Measurements from ENCODE around the gene TBRG4. TPM values are rescaled to one million over a fixed set of nuclear protein-coding genes. Genes with fewer than 3 reads are reported as not detected.

Gene TBRG4
- total RNA-seq, 1 donor from 2014 or later: 71.2 TPM

DNA sequence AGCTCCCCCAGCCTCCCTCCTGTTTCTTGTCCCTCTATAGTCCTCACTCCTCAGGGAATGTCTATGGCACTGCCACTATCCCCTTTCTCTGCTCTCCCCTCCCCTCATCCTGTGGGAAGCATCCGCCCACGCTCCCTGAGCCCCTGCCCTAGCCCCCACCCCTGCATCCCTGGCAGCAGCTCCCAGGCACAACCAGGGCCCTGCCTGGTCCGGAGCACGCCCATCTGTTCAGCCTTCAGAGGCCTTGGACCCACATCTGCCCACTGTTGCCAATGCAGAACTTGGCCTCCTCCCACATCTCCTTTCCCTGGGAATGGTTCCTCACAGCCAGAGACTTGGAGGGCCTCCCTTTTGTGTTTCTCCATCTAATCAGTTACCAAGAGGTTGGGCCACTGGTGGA lies 20.4 kb upstream of the TBRG4 start:
- Histone ChIP-seq H3K27me3 (no peaks in the 10 kb centered on the region), H3K36me3 (no peaks in the 10 kb centered on the region), H3K27ac (no peak overlapping the region), H3K9me3 (no peaks in the 10 kb centered on the region), H3K4me1 (no peaks in the 10 kb centered on the region), H3K4me3 (no peak overlapping the region)
- TF ChIP-seq, protein P1, sequence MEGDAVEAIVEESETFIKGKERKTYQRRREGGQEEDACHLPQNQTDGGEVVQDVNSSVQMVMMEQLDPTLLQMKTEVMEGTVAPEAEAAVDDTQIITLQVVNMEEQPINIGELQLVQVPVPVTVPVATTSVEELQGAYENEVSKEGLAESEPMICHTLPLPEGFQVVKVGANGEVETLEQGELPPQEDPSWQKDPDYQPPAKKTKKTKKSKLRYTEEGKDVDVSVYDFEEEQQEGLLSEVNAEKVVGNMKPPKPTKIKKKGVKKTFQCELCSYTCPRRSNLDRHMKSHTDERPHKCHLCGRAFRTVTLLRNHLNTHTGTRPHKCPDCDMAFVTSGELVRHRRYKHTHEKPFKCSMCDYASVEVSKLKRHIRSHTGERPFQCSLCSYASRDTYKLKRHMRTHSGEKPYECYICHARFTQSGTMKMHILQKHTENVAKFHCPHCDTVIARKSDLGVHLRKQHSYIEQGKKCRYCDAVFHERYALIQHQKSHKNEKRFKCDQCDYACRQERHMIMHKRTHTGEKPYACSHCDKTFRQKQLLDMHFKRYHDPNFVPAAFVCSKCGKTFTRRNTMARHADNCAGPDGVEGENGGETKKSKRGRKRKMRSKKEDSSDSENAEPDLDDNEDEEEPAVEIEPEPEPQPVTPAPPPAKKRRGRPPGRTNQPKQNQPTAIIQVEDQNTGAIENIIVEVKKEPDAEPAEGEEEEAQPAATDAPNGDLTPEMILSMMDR (IDR thresholded peaks at IDR 0.05): no peak
- TF ChIP-seq POLR2A (IDR thresholded peaks at IDR 0.05) (no peak), POLR2AphosphoS5 (IDR thresholded peaks at IDR 0.05; ENCODE audit: insufficient read depth in 1 of 2, low read depth in 1 of 2) (no peak)
- DNase-seq (ENCODE audit: extremely low spot score in 2 of 2): no peak
- intact Hi-C loops (cut with DNase I): loop anchor here (10.0 kb wide), 1 partner anchor 277 kb away; no protein-coding TSS in a partner anchor

DNA sequence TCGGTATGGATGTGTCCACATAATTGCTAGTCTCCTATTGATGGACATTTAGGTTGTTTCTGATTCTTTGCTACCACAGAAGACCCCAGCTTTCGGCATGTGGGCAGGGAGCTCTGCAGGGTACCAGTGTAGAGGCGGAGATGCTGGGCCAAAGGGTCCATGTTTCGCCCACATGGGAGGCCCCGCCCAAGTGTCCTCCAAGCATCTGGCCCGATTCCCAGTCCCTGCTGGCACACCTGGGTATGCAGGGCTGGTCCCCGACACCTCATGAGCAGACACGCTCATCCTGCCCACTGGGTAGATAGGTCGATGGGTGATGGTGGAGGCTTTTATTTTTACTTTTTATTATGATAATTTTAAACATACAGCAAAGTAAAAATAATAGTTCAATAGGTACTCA lies 19.4 kb upstream of the TBRG4 start:
- intact Hi-C loops (cut with DNase I): loop anchor here (10.0 kb wide), 1 partner anchor 276 kb away; no protein-coding TSS in a partner anchor
- H3K4me1 ChIP-seq: no peaks in the 10 kb centered on the region
- no peak overlapping the region for H3K4me3 ChIP-seq
- no peaks in the 10 kb centered on the region for H3K9me3 ChIP-seq
- no peak for DNase-seq (ENCODE audit: extremely low spot score in 2 of 2)
- H3K36me3 ChIP-seq: no peaks in the 10 kb centered on the region
- no peaks in the 10 kb centered on the region for H3K27me3 ChIP-seq
- H3K27ac ChIP-seq: no peak overlapping the region
- TF ChIP-seq POLR2AphosphoS5 (IDR thresholded peaks at IDR 0.05; ENCODE audit: insufficient read depth in 1 of 2, low read depth in 1 of 2): no peak
- TF ChIP-seq POLR2A (IDR thresholded peaks at IDR 0.05): no peak
- TF ChIP-seq, protein P1 (IDR thresholded peaks at IDR 0.05): no peak

DNA sequence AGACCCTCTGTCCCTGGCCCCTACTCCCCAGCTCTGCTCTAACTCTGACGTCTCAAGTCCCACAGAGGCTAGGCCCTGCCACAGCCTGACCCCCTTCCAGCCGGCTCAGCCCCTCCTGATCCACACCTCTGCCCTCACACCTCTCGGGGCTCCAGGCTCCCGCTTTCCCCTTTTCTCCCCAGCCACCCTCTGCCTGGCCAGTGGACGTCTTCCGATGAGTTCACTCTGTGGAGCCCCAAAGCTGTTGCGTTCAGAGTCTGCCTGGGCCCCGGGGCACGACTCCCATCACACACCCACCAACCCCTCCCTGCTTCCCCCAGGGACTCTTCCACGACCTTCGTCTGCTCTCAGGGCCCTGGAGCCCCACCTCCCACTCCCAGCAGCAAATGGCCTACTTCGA lies 18.4 kb upstream of the TBRG4 start:
- DNase-seq (ENCODE audit: extremely low spot score in 2 of 2): no peak
- H3K4me3 ChIP-seq: no peak overlapping the region
- H3K4me1 ChIP-seq: no peaks in the 10 kb centered on the region
- TF ChIP-seq POLR2A (IDR thresholded peaks at IDR 0.05) (no peak), POLR2AphosphoS5 (IDR thresholded peaks at IDR 0.05; ENCODE audit: insufficient read depth in 1 of 2, low read depth in 1 of 2) (no peak)
- TF ChIP-seq, protein P1 (IDR thresholded peaks at IDR 0.05): no peak
- intact Hi-C loops (cut with DNase I): loop anchor here (10.0 kb wide), 1 partner anchor 275 kb away; no protein-coding TSS in a partner anchor
- no peaks in the 10 kb centered on the region for H3K27me3 ChIP-seq
- H3K27ac ChIP-seq: no peak overlapping the region
- H3K36me3 ChIP-seq: no peaks in the 10 kb centered on the region
- H3K9me3 ChIP-seq: no peaks in the 10 kb centered on the region

DNA sequence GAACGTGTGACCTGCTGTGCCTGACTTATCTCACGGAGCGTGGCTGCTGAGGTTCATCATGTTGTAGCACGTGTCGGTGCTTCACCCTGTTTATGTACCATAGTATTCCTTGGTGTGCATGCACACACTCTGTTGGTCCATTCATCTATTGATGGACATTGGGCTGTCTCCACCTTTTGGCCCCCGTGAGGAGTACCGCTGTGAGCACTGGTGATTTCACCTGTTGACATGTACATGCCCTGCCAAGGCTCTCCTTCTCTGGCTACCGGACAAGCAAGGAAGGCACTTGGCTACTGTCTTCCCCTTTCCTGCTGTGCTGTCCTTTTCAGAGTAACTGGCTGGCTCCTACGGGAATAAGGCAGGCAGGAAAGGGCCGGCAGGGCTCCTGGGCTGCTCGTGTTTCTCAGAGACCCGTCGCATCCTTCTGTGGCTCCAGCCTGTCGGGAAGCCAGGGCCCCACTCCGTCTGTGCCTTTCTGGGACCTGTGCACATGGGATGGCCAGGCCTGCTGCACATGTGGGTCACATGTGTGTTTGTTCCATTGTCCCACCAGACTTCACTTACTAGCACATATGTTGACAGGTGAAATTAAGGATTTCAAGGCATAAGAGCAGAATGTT lies 17.8 kb upstream of the TBRG4 start:
- Histone ChIP-seq H3K36me3 (no peaks in the 10 kb centered on the region), H3K27ac (no peak overlapping the region), H3K9me3 (no peaks in the 10 kb centered on the region), H3K4me1 (no peaks in the 10 kb centered on the region), H3K27me3 (no peaks in the 10 kb centered on the region), H3K4me3 (no peak overlapping the region)
- DNase-seq (ENCODE audit: extremely low spot score in 2 of 2): no peak
- TF ChIP-seq POLR2A (IDR thresholded peaks at IDR 0.05): no peak
- TF ChIP-seq, protein P1 (IDR thresholded peaks at IDR 0.05): no peak
- no peak for TF ChIP-seq POLR2AphosphoS5 (IDR thresholded peaks at IDR 0.05; ENCODE audit: insufficient read depth in 1 of 2, low read depth in 1 of 2)
- intact Hi-C loops (cut with DNase I): no loop called here

DNA sequence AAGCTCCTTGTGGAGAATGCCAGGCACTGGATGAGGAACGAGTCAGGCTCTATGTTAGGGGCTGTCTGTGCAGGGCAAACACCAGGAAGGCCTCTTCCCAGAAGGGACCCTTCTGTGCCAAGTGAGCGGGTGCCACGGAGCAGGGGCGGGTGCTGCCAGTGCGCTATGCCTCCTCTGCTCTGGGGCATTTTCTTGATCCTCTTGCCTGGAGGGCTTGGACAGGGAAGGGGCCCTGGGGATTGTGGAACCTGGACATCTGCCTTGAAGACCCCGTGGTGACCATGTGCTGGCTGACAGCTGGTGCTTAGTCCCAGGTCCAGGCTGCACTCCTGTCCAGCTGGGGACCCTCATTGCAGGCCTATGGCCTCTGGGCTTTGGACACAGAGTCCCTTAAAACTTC lies 15.4 kb upstream of the TBRG4 start:
- no peak overlapping the region for H3K4me3 ChIP-seq
- intact Hi-C loops (cut with DNase I): no loop called here
- H3K36me3 ChIP-seq: no peaks in the 10 kb centered on the region
- H3K9me3 ChIP-seq: no peaks in the 10 kb centered on the region
- TF ChIP-seq, protein P1 (IDR thresholded peaks at IDR 0.05): no peak
- TF ChIP-seq POLR2AphosphoS5 (IDR thresholded peaks at IDR 0.05; ENCODE audit: insufficient read depth in 1 of 2, low read depth in 1 of 2) (no peak), POLR2A (IDR thresholded peaks at IDR 0.05) (no peak)
- no peaks in the 10 kb centered on the region for H3K27me3 ChIP-seq
- no peak overlapping the region for H3K27ac ChIP-seq
- DNase-seq (ENCODE audit: extremely low spot score in 2 of 2): no peak
- H3K4me1 ChIP-seq: no peaks in the 10 kb centered on the region

Data from vagina (tissue), 2 donors.